GM10266 (cell line): ENCODE measurements around the gene VEPH1.

ENCODE experiments used
- DNase-seq: peaks from one replicate; pipeline ENCODE4 v3.0.0; 2012; ENCODE audit errors: extremely low spot score
- CTCF ChIP-seq: IDR thresholded peaks from 2 replicates; pipeline ENCODE4 v1.5.1; 2012; ENCODE audit warnings: mild to moderate bottlenecking, low read depth; ENCODE audit not compliant: control insufficient read depth, insufficient read depth; ENCODE audit errors: missing control alignments

VEPH1 gene

GRCh38 chr3:157257101-157257500 is 246.1 kb downstream of the VEPH1 start:
- TF ChIP-seq CTCF = no peak
- no peak for DNase-seq

DNA sequence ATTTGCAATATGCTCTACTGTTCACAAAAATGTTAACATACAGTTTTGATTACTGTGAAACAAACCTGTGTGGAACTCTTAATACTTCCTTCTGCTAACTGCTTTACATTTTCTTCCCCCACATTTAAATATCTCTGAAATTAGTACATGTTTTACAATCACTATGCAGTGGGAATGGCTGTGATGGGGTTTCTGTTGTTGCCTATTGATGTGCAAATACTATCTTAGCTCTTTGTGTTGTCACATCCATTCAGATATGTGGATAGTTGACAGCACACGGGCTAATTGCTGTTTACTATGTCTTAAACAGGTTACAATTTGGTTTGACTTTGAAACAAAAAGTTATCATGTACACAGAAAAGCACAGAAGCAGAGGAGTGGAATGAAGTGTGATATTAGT is 247.4 kb downstream of the VEPH1 start:
- no peak for DNase-seq
- TF ChIP-seq CTCF = no peak

DNA sequence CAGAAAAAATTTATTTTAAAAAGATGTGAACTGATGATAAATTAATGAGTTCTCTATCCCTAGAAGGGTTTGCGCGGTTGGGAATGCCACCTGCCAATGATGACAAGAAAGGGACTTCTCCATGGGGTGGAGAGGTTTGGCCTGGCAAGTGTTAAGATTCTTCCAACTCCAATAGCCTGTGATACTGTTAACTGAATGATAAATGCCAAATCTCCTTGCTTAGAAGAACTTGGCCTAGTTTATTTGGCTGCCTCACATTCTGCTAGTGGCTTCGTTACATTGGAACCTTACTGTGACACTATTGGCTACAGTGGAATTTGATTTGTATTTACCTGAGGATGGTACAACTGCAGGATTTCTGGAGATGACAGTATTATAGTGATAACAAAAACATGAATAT is 251.5 kb downstream of the VEPH1 start:
- DNase-seq = no peak
- no peak for TF ChIP-seq CTCF

- no peak for DNase-seq
- no peak for TF ChIP-seq CTCF
These were observed 253.6 kb downstream of the VEPH1 start for GRCh38 chr3:157249606-157250005.

DNA sequence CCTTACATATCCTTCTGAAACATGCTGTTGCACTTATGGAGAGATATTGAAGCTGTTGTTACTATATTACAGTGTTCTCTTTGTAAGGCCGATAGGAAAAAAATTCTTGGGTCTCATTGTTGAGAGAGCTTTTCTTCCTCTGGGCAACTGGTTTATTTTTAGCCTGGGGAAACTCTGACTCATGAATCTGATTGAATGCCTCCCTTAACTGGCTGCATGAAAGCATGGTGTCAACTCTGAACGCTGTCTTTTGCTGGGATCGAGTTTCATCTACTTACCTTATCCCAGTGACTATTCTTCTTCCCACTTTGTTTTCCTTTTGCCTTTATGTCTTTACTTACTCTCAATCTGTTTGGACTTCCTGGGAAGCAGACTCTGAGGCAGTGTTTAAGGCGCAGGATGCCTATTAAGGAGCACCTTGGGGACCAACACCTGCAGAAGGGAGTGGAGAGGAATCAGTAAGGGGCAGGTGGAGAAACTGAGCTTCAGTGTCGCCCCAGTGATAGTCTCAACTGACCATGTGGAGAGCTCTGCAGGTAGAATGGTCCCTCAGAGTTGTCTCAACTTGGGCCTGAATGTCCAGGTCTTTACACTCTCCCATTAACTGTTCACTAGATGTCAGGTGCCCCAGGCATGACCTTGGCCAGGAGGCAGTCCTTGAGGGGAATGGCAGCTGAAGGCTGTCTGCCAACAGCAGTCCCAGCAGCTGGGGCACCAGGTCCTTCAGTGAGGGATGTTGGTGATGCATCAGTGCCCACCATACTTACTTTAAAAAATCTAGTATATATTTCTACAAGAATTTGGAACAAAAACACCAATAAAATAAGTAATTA is 254.4 kb downstream of the VEPH1 start:
- peak; percentile 7 for DNase-seq

GRCh38 chr3:157247391-157247790 is 255.8 kb downstream of the VEPH1 start:
- DNase-seq = no peak

More for the DNA sequence above, 254.4 kb downstream of the VEPH1 start:
- TF ChIP-seq CTCF = no peak

DNA sequence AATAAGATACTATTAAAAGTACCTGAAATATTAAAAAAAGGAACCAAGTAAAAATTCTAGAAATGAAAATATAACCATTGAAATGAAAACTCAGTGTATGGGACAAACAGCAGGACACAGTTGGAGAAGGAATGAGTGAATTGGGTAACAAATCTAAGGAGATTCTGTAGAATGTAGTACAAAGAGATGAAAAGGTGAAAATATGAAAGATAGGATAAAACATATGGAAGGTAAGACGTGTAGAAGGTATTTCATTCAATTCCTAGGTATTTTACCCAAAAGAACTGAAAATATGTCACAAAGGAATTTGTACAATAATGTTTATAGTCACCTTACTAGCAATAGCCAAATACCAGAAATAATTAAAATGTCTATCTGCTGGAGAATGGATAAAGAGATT is 260.4 kb downstream of the VEPH1 start:
- no peak for TF ChIP-seq CTCF
- DNase-seq = no peak

More at GRCh38 chr3:157247391-157247790, 255.8 kb downstream of the VEPH1 start:
- TF ChIP-seq CTCF = no peak
